HEK293 (cell line): Measurements from ENCODE around the gene PRB4.

Experiments used
- CTCF ChIP-seq: fragments of 450-650 bp; formaldehyde crosslinking; IDR thresholded peaks from 2 replicates; pipeline ENCODE4 v1.5.1; 2016; ENCODE audit warnings: missing biosample characterization, missing genetic modification characterization
- GLI4 ChIP-seq: fragments of 450-650 bp; formaldehyde crosslinking; IDR thresholded peaks from 2 replicates; pipeline ENCODE4 v1.5.1; 2016; ENCODE audit warnings: missing biosample characterization, missing genetic modification characterization
- PRDM1 ChIP-seq: fragments of 450-650 bp; formaldehyde crosslinking; IDR thresholded peaks from 2 replicates; pipeline ENCODE4; 2016; ENCODE audit warnings: missing biosample characterization, missing genetic modification characterization
- TRIM28 ChIP-seq: IDR thresholded peaks from 2 replicates; pipeline ENCODE4 v1.6.1; 2011; ENCODE audit warnings: low read length, control low read depth, borderline replicate concordance
- YY1 ChIP-seq: fragments of 450-650 bp; formaldehyde crosslinking; IDR thresholded peaks from 2 replicates; pipeline ENCODE4 v1.5.1; 2018; ENCODE audit warnings: missing biosample characterization, missing genetic modification characterization
- ZBTB7A ChIP-seq: fragments of 450-650 bp; formaldehyde crosslinking; IDR thresholded peaks from 2 replicates; pipeline ENCODE4 v1.5.1; 2016; ENCODE audit warnings: low read depth, missing biosample characterization, missing genetic modification characterization
- ZFHX2 ChIP-seq: fragments of 450-650 bp; formaldehyde crosslinking; conservative IDR thresholded peaks from 2 replicates; pipeline ENCODE4 v1.5.1; 2016; ENCODE audit warnings: missing biosample characterization, missing genetic modification characterization
- ZFP3 ChIP-seq: fragments of 450-650 bp; formaldehyde crosslinking; IDR thresholded peaks from 2 replicates; pipeline ENCODE4 v1.5.1; 2016; ENCODE audit warnings: low read depth, missing biosample characterization, missing genetic modification characterization
- ZNF366 ChIP-seq: fragments of 450-650 bp; formaldehyde crosslinking; conservative IDR thresholded peaks from 2 replicates; pipeline ENCODE4 v1.5.1; 2016; ENCODE audit warnings: missing biosample characterization, missing genetic modification characterization
- ZNF391 ChIP-seq: fragments of 450-650 bp; formaldehyde crosslinking; IDR thresholded peaks from 2 replicates; pipeline ENCODE4 v1.5.1; 2016; ENCODE audit warnings: low read depth, missing biosample characterization, missing genetic modification characterization, borderline replicate concordance
- ZNF501 ChIP-seq: fragments of 450-650 bp; formaldehyde crosslinking; IDR thresholded peaks from 2 replicates; pipeline ENCODE4 v1.5.1; 2016; ENCODE audit warnings: missing biosample characterization, missing genetic modification characterization

- TF ChIP-seq ZNF366 (tag by site-specific recombination) (no peak), CTCF (no peak), YY1 (tag by site-specific recombination) (no peak), ZBTB7A (no peak), ZNF501 (no peak), TRIM28 (no peak), GLI4 (tag by site-specific recombination) (no peak), ZFHX2 (tag by site-specific recombination) (no peak), PRDM1 (tag by site-specific recombination) (no peak), ZFP3 (tag by site-specific recombination) (no peak), ZNF391 (tag by site-specific recombination) (no peak)
These were observed 37.6 kb upstream of the PRB4 start for GRCh38 chr12:11347810-11348209.
